ENCODE measurements around the gene XPO5.

- TF ChIP-seq CTCF (IDR thresholded peaks at IDR 0.05) (no peak), POLR2A (IDR thresholded peaks at IDR 0.05) (no peak)
These were observed 38.0 kb upstream of the XPO5 start for GRCh38 chr6:43613721-43614395.

Measured in transverse colon (tissue), 3 donors.